ENCODE measurements around the gene TASL.

The TASL gene

DNA sequence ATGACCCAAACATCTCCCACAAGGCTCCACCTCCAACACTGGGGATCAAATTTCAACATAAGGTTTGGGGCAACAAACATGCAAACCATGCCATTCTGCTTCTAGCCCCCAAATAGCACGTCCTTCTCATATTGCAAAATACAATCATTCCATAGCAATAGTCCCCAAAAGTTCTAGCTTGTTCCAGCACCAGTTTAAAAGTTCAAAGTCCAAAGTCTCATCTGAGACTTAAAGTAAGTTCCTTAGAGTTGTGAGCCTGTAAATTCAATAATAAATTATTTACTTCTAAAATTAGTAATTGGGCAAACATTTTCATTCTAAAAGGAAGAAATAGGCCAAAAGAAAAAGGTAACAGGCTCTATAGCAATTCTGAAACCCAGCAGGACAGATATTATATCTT, 8.9 kb upstream of the TASL start:
- TF ChIP-seq TEAD4 (IDR thresholded peaks at IDR 0.05) (no peak), EP300 (IDR thresholded peaks at IDR 0.05; ENCODE audit: borderline replicate concordance) (no peak), TAF1 (IDR thresholded peaks at IDR 0.05; ENCODE audit: low read depth) (no peak), CEBPB (IDR thresholded peaks at IDR 0.05) (no peak), CREB1 (IDR thresholded peaks at IDR 0.05; ENCODE audit: low read depth) (no peak), FOXM1 (IDR thresholded peaks at IDR 0.05; ENCODE audit: borderline replicate concordance, low read depth) (no peak), TCF12 (IDR thresholded peaks at IDR 0.05; ENCODE audit: low read depth) (no peak), NFIC (IDR thresholded peaks at IDR 0.05) (no peak), RAD21 (IDR thresholded peaks at IDR 0.05; ENCODE audit: low read depth) (no peak), YY1 (IDR thresholded peaks at IDR 0.05; ENCODE audit: low read depth) (no peak), EGR1 (IDR thresholded peaks at IDR 0.05) (no peak), ZBTB7A (IDR thresholded peaks at IDR 0.05; ENCODE audit: low read depth) (no peak)
- TF ChIP-seq, protein P1, sequence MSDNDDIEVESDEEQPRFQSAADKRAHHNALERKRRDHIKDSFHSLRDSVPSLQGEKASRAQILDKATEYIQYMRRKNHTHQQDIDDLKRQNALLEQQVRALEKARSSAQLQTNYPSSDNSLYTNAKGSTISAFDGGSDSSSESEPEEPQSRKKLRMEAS (IDR thresholded peaks at IDR 0.05): no peak
- TF ChIP-seq, protein P2, sequence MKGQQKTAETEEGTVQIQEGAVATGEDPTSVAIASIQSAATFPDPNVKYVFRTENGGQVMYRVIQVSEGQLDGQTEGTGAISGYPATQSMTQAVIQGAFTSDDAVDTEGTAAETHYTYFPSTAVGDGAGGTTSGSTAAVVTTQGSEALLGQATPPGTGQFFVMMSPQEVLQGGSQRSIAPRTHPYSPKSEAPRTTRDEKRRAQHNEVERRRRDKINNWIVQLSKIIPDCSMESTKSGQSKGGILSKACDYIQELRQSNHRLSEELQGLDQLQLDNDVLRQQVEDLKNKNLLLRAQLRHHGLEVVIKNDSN (IDR thresholded peaks at IDR 0.05): no peak
- TF ChIP-seq, protein P3, sequence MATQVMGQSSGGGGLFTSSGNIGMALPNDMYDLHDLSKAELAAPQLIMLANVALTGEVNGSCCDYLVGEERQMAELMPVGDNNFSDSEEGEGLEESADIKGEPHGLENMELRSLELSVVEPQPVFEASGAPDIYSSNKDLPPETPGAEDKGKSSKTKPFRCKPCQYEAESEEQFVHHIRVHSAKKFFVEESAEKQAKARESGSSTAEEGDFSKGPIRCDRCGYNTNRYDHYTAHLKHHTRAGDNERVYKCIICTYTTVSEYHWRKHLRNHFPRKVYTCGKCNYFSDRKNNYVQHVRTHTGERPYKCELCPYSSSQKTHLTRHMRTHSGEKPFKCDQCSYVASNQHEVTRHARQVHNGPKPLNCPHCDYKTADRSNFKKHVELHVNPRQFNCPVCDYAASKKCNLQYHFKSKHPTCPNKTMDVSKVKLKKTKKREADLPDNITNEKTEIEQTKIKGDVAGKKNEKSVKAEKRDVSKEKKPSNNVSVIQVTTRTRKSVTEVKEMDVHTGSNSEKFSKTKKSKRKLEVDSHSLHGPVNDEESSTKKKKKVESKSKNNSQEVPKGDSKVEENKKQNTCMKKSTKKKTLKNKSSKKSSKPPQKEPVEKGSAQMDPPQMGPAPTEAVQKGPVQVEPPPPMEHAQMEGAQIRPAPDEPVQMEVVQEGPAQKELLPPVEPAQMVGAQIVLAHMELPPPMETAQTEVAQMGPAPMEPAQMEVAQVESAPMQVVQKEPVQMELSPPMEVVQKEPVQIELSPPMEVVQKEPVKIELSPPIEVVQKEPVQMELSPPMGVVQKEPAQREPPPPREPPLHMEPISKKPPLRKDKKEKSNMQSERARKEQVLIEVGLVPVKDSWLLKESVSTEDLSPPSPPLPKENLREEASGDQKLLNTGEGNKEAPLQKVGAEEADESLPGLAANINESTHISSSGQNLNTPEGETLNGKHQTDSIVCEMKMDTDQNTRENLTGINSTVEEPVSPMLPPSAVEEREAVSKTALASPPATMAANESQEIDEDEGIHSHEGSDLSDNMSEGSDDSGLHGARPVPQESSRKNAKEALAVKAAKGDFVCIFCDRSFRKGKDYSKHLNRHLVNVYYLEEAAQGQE (IDR thresholded peaks at IDR 0.05; ENCODE audit: low read depth): no peak

DNA sequence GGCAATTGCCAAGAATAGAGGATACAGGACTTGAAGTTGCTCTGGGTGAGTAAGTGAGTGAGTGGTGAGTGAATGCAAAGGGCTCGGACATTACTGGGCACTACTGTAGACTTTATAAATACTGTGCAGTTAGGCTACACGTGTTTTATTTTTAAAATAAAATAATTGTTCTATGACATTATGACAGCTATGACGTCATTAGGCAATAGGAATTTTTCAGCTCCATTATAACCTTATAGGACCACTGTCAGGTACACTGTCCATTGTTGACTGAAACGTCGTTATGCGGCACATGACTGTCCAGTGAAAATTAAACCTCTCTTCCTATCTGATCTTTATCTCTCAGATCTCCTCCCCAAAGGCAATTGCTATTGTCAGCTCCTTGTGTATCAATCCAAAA, 5.1 kb upstream of the TASL start:
- no peak for TF ChIP-seq FOXM1 (IDR thresholded peaks at IDR 0.05; ENCODE audit: borderline replicate concordance, low read depth)
- TF ChIP-seq NFIC (IDR thresholded peaks at IDR 0.05): no peak
- TF ChIP-seq YY1 (IDR thresholded peaks at IDR 0.05; ENCODE audit: low read depth): no peak
- TF ChIP-seq TEAD4 (IDR thresholded peaks at IDR 0.05): no peak
- TF ChIP-seq, protein P1 (IDR thresholded peaks at IDR 0.05): no peak
- TF ChIP-seq RAD21 (IDR thresholded peaks at IDR 0.05; ENCODE audit: low read depth): no peak
- TF ChIP-seq CREB1 (IDR thresholded peaks at IDR 0.05; ENCODE audit: low read depth): no peak
- TF ChIP-seq ZBTB7A (IDR thresholded peaks at IDR 0.05; ENCODE audit: low read depth): no peak
- TF ChIP-seq TAF1 (IDR thresholded peaks at IDR 0.05; ENCODE audit: low read depth): no peak

DNA sequence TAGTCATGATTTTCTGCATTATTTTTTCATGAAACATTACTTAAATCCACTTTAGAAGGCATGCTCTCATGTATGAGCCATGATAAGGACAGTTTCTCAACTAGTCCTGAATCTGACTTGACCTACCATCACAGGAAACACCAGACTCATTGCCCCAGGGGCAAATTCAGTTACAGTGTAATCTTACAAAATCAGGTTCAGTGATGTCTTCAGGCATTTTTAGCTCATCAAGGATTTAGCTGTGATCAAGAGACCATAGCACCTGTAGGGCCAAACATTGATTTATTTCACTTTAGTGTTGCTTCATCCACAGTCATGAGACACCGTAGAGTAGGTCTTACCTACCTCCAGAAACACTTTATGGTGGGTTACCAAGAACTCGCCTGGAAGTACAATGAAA, 3.1 kb upstream of the TASL start:
- TF ChIP-seq CREB1 (IDR thresholded peaks at IDR 0.05; ENCODE audit: low read depth) (no peak), ZBTB7A (IDR thresholded peaks at IDR 0.05; ENCODE audit: low read depth) (no peak), EGR1 (IDR thresholded peaks at IDR 0.05) (no peak)
- TF ChIP-seq, protein P2 (IDR thresholded peaks at IDR 0.05): no peak

DNA sequence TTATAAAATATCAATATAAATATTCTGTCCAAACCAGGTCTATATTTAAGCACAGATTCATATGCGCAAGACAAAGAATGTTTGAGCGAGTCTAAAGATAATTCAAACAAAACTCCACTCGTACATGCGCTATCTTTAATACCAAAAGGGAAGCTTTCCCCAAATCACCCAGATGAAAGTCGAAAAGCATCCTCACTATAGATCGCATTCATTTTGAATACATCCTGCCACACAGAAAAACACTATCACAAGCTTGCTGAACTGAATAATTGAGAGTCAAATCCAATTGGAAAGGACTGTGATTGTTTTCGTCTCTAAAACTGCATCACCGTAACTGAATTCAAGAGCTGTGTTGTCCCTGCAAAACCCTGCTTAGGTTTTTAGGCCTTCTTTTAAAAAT, 685 bp downstream of the TASL start:
- TF ChIP-seq, protein P2 (IDR thresholded peaks at IDR 0.05): no peak
- TF ChIP-seq TCF12 (IDR thresholded peaks at IDR 0.05; ENCODE audit: low read depth): no peak
- TF ChIP-seq EP300 (IDR thresholded peaks at IDR 0.05; ENCODE audit: borderline replicate concordance): no peak
- TF ChIP-seq CREB1 (IDR thresholded peaks at IDR 0.05; ENCODE audit: low read depth): no peak
- TF ChIP-seq ZBTB7A (IDR thresholded peaks at IDR 0.05; ENCODE audit: low read depth): no peak
- TF ChIP-seq EGR1 (IDR thresholded peaks at IDR 0.05): no peak
- TF ChIP-seq, protein P3 (IDR thresholded peaks at IDR 0.05; ENCODE audit: low read depth): no peak
- TF ChIP-seq NFIC (IDR thresholded peaks at IDR 0.05): no peak
- TF ChIP-seq, protein P1 (IDR thresholded peaks at IDR 0.05): no peak
- no peak for TF ChIP-seq CEBPB (IDR thresholded peaks at IDR 0.05)
- TF ChIP-seq TAF1 (IDR thresholded peaks at IDR 0.05; ENCODE audit: low read depth): no peak
- TF ChIP-seq YY1 (IDR thresholded peaks at IDR 0.05; ENCODE audit: low read depth): no peak
- TF ChIP-seq RAD21 (IDR thresholded peaks at IDR 0.05; ENCODE audit: low read depth): no peak
- no peak for TF ChIP-seq TEAD4 (IDR thresholded peaks at IDR 0.05)
- TF ChIP-seq FOXM1 (IDR thresholded peaks at IDR 0.05; ENCODE audit: borderline replicate concordance, low read depth): no peak

DNA sequence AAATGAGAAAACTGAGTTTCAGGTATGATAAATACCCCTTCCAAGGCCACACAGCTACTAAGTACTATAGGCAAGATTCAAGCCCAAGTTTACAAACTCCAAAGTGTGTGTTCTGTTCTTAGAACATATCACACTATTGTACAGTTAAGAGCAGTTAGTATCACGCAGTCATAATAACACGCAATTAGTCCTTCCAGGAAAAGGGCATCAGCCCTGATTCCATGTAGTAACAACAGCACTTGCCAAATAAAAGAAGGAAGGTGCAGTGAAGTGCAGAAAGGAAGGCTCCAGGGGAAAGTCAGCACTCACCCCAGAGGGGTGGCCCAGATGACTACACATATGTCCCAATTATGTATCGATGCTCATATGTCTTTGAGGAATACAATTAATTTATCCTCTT, 4.4 kb downstream of the TASL start:
- TF ChIP-seq CREB1 (IDR thresholded peaks at IDR 0.05; ENCODE audit: low read depth): no peak
- TF ChIP-seq NFIC (IDR thresholded peaks at IDR 0.05): no peak
- no peak for TF ChIP-seq FOXM1 (IDR thresholded peaks at IDR 0.05; ENCODE audit: borderline replicate concordance, low read depth)
- no peak for TF ChIP-seq ZBTB7A (IDR thresholded peaks at IDR 0.05; ENCODE audit: low read depth)
- TF ChIP-seq EP300 (IDR thresholded peaks at IDR 0.05; ENCODE audit: borderline replicate concordance): no peak
- TF ChIP-seq EGR1 (IDR thresholded peaks at IDR 0.05): no peak
- TF ChIP-seq, protein P1 (IDR thresholded peaks at IDR 0.05): no peak
- TF ChIP-seq CEBPB (IDR thresholded peaks at IDR 0.05): no peak
- TF ChIP-seq, protein P3 (IDR thresholded peaks at IDR 0.05; ENCODE audit: low read depth): no peak
- TF ChIP-seq, protein P2 (IDR thresholded peaks at IDR 0.05): no peak
- TF ChIP-seq RAD21 (IDR thresholded peaks at IDR 0.05; ENCODE audit: low read depth): no peak
- no peak for TF ChIP-seq TCF12 (IDR thresholded peaks at IDR 0.05; ENCODE audit: low read depth)
- no peak for TF ChIP-seq TAF1 (IDR thresholded peaks at IDR 0.05; ENCODE audit: low read depth)
- no peak for TF ChIP-seq YY1 (IDR thresholded peaks at IDR 0.05; ENCODE audit: low read depth)
- TF ChIP-seq TEAD4 (IDR thresholded peaks at IDR 0.05): no peak
